Measurements from ENCODE around the gene PLPPR3. TPM values are rescaled to one million over a fixed set of nuclear protein-coding genes. Genes with fewer than 3 reads are reported as not detected.
A peak's percentile ranks its signal among the peaks of the same experiment; 100 is the strongest.

Gene PLPPR3
- total RNA-seq, 4 donors from 2014 or later = not detected

DNA sequence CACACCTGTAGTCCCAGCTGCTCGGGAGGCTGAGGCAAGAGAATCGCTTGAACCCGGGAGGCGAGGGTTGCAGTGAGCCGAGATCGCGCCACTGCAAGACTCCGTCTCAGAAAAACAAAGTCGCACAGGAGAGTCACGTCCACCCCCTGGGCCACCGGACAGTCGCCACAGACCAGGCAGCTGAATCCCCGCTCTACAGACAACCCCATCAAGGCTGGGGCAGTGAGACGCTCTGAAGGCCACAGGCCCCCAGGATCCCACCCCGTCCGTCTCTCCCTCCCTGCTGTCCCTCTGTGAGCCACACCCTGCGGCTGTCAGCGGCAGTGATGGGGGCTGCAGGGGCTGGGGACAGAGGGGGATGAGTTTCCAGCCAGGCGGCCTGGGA, 40.0 kb downstream of the PLPPR3 start:
- Histone ChIP-seq H3K36me3 (no peaks in the 10 kb centered on the region), H3K27ac (peak overlapping the region in 3 of 4 donors; percentile 48 to 71 (median 61)), H3K27me3 (peaks cover 8 to 11% (median 8%) of the 10 kb centered on the region in 3 donors), H3K9me3 (no peaks in the 10 kb centered on the region), H3K4me3 (peak overlapping the region in 3 of 4 donors; percentile 22 to 44 (median 28)), H3K4me1 (no peaks in the 10 kb centered on the region)
- intact Hi-C loops (cut with DNase I; ENCODE audit: low total_unique reads) (no loop called here), in situ Hi-C loops (cut with MboI; ENCODE audit: low sequenced_read_pairs in 4 of 4) (no loop called here)
- no peak for ATAC-seq
- no peak for TF ChIP-seq POLR2A (IDR thresholded peaks at IDR 0.05)
- TF ChIP-seq, protein P1, sequence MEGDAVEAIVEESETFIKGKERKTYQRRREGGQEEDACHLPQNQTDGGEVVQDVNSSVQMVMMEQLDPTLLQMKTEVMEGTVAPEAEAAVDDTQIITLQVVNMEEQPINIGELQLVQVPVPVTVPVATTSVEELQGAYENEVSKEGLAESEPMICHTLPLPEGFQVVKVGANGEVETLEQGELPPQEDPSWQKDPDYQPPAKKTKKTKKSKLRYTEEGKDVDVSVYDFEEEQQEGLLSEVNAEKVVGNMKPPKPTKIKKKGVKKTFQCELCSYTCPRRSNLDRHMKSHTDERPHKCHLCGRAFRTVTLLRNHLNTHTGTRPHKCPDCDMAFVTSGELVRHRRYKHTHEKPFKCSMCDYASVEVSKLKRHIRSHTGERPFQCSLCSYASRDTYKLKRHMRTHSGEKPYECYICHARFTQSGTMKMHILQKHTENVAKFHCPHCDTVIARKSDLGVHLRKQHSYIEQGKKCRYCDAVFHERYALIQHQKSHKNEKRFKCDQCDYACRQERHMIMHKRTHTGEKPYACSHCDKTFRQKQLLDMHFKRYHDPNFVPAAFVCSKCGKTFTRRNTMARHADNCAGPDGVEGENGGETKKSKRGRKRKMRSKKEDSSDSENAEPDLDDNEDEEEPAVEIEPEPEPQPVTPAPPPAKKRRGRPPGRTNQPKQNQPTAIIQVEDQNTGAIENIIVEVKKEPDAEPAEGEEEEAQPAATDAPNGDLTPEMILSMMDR (IDR thresholded peaks at IDR 0.05 in 4 of 5, conservative IDR thresholded peaks at IDR 0.05 in 1 of 5) = no peak
- DNase-seq = no peak

- Histone ChIP-seq H3K36me3 (no peaks in the 10 kb centered on the region), H3K9me3 (no peaks in the 10 kb centered on the region), H3K4me1 (no peaks in the 10 kb centered on the region), H3K27ac (peak overlapping the region in 2 of 4 donors; percentile 14 to 71), H3K27me3 (peaks cover 8 to 11% (median 8%) of the 10 kb centered on the region in 3 donors), H3K4me3 (peak overlapping the region in 2 of 4 donors; percentile 28 to 44)
- intact Hi-C loops (cut with DNase I; ENCODE audit: low total_unique reads) = no loop called here
- ATAC-seq = no peak
- TF ChIP-seq, protein P1 (IDR thresholded peaks at IDR 0.05 in 4 of 5, conservative IDR thresholded peaks at IDR 0.05 in 1 of 5) = no peak
- TF ChIP-seq POLR2A (IDR thresholded peaks at IDR 0.05) = no peak
- in situ Hi-C loops (cut with MboI; ENCODE audit: low sequenced_read_pairs in 4 of 4) = no loop called here
- no peak for DNase-seq
These were observed 40.8 kb downstream of the PLPPR3 start for GRCh38 chr19:780935-781334.

DNA sequence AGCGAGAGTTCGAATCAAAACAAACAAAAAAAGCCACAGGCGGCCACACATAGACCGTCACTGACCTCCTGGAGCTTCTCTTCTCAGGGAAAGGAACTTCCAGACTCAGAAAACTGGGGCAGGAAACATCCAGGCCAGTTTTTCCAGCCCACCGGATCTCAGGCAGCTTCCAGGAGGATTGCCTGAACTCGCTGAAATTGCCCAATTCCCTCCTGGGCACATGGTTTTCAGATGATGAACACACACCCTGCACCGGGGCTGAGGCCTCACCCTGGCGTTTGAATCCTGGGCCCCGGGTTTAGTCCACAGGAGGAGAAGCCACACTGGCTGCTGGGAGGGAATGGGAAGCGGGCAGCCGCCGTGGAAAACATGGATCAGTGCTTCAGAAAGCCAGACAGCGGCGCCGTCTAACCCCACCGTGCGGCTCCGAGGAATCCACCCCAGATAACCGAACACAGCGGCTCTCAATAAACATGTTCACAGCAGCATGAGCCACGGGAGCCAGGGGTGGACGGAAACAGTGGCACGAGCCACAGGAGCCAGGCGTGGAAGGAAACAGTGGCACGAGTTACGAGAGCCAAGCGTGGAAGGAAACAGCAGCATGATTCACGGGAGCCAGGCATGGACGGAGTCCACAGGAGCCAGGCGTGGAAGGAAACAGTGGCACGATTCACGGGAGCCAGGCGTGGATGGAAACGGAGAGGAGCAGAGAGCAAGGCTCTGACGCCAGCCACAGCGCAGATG, 42.7 kb downstream of the PLPPR3 start:
- peak in 1 of 2 donors; percentile 55 for DNase-seq
- intact Hi-C loops (cut with DNase I; ENCODE audit: low total_unique reads) = no loop called here

GRCh38 chr19:776549-776948, 45.2 kb downstream of the PLPPR3 start:
- DNase-seq (no peak), ATAC-seq (no peak)
- Histone ChIP-seq H3K27me3 (peaks cover 4 to 6% (median 5%) of the 10 kb centered on the region in 3 donors), H3K4me1 (no peaks in the 10 kb centered on the region), H3K4me3 (no peak overlapping the region), H3K9me3 (no peaks in the 10 kb centered on the region), H3K36me3 (no peaks in the 10 kb centered on the region), H3K27ac (no peak overlapping the region)
- in situ Hi-C loops (cut with MboI; ENCODE audit: low sequenced_read_pairs in 4 of 4) (loop anchor here in 3 of 4 donors (10.0 kb wide), 3 partner anchors 148 to 208 kb away; partner anchors contain the start of genes ARID3A (in 1 of the 3) and WDR18 (in 1 of the 3)), intact Hi-C loops (cut with DNase I; ENCODE audit: low total_unique reads) (no loop called here)
- TF ChIP-seq, protein P1 (IDR thresholded peaks at IDR 0.05 in 4 of 5, conservative IDR thresholded peaks at IDR 0.05 in 1 of 5) = no peak
- TF ChIP-seq POLR2A (IDR thresholded peaks at IDR 0.05) = no peak

More for the DNA sequence above, 42.7 kb downstream of the PLPPR3 start:
- H3K27ac ChIP-seq = peak overlapping the region in 2 of 4 donors; percentile 53 to 56
- peak; percentile 47 to 77 for ATAC-seq
- no peak for TF ChIP-seq POLR2A (IDR thresholded peaks at IDR 0.05)
- TF ChIP-seq, protein P1 (IDR thresholded peaks at IDR 0.05 in 4 of 5, conservative IDR thresholded peaks at IDR 0.05 in 1 of 5) = no peak
- H3K4me3 ChIP-seq = peak overlapping the region in 1 of 4 donors; percentile 28
- H3K9me3 ChIP-seq = no peaks in the 10 kb centered on the region
- H3K27me3 ChIP-seq = peaks cover 8 to 11% (median 8%) of the 10 kb centered on the region in 3 donors
- no peaks in the 10 kb centered on the region for H3K4me1 ChIP-seq
- H3K36me3 ChIP-seq = no peaks in the 10 kb centered on the region
- in situ Hi-C loops (cut with MboI; ENCODE audit: low sequenced_read_pairs in 4 of 4) = loop anchor here in 3 of 4 donors (10.0 kb wide), 3 partner anchors 146 to 206 kb away; partner anchors contain the start of genes ARID3A (in 1 of the 3) and WDR18 (in 1 of the 3)

All from gastrocnemius medialis (tissue), 4 donors.